GM23338 (cell line): ENCODE measurements around the gene RNF166. TPM values are rescaled to one million over a fixed set of nuclear protein-coding genes. Genes with fewer than 3 reads are reported as not detected.

Experiments
- ATAC-seq: fragments of 200-7000 bp; cut with Tn5 transposase; 3 replicates; pipeline ENCODE4 v1.9.1; 2020
- DNase-seq: peaks from one replicate; pipeline ENCODE4 v3.0.0-alpha.2; 2015; ENCODE audit warnings: low spot score
- H2AFZ ChIP-seq: fragments of 200-600 bp; sonication (generic); 2 replicates; pipeline ENCODE4 v1.8.0; 2016; ENCODE audit warnings: antibody characterized with exemption, mild to moderate bottlenecking, moderate library complexity
- H3F3A ChIP-seq: fragments of 200-600 bp; sonication (generic); replicated peaks from 2 replicates; pipeline ENCODE4 v1.8.0; 2017; ENCODE audit warnings: antibody characterized with exemption, mixed run types, low read depth
- H3K27ac ChIP-seq: fragments of 200-600 bp; sonication (generic); 2 replicates; pipeline ENCODE4 v1.6.1; 2016; ENCODE audit warnings: low read depth
- H3K27me3 ChIP-seq: fragments of 200-600 bp; sonication (generic); 2 replicates; pipeline ENCODE4 v1.8.0; 2016; ENCODE audit warnings: mild to moderate bottlenecking, mixed run types, moderate library complexity; ENCODE audit not compliant: insufficient read depth
- H3K36me3 ChIP-seq: fragments of 200-600 bp; sonication (generic); 2 replicates; pipeline ENCODE4 v1.8.0; 2016; ENCODE audit warnings: mild to moderate bottlenecking; ENCODE audit not compliant: insufficient read depth
- H3K4me1 ChIP-seq: fragments of 200-600 bp; sonication (generic); 2 replicates; pipeline ENCODE4 v1.8.0; 2016; ENCODE audit warnings: mild to moderate bottlenecking, moderate library complexity; ENCODE audit not compliant: insufficient read depth
- H3K4me2 ChIP-seq: fragments of 200-600 bp; sonication (generic); 2 replicates; pipeline ENCODE4 v1.7.1; 2017; ENCODE audit warnings: mixed run types
- H3K4me3 ChIP-seq: fragments of 200-600 bp; sonication (generic); 2 replicates; pipeline ENCODE4 v1.6.1; 2016; ENCODE audit warnings: mixed run types
- H3K79me2 ChIP-seq: fragments of 200-600 bp; sonication (generic); replicated peaks from 2 replicates; pipeline ENCODE4 v1.8.0; 2017; ENCODE audit warnings: mild to moderate bottlenecking; ENCODE audit not compliant: insufficient read depth
- H3K9me2 ChIP-seq: fragments of 200-600 bp; sonication (generic); 2 replicates; pipeline ENCODE4 v1.8.0; 2017; ENCODE audit not compliant: insufficient read depth
- H4K20me1 ChIP-seq: fragments of 200-600 bp; sonication (generic); replicated peaks from 2 replicates; pipeline ENCODE4 v1.8.0; 2017; ENCODE audit warnings: mild to moderate bottlenecking; ENCODE audit not compliant: insufficient read depth
- H3K27ac Mint-ChIP-seq: 2 replicates; pipeline ENCODE4 v1.8.0; 2020; ENCODE audit warnings: inconsistent platforms, mild to moderate bottlenecking, moderate library complexity, mixed read lengths
- H3K27me3 Mint-ChIP-seq: 3 replicates; pipeline ENCODE4 v1.8.0; 2022; ENCODE audit warnings: low read depth, mild to moderate bottlenecking, moderate library complexity, mixed read lengths, inconsistent platforms; ENCODE audit not compliant: insufficient read depth, poor library complexity
- H3K36me3 Mint-ChIP-seq: 3 replicates; pipeline ENCODE4 v1.8.0; 2021; ENCODE audit warnings: low read depth, mild to moderate bottlenecking, inconsistent platforms, moderate library complexity, mixed read lengths
- H3K4me1 Mint-ChIP-seq: 3 replicates; pipeline ENCODE4 v1.8.0; 2020; ENCODE audit warnings: mild to moderate bottlenecking, inconsistent platforms, mixed read lengths
- H3K4me3 Mint-ChIP-seq: 3 replicates; pipeline ENCODE4 v1.8.0; 2021; ENCODE audit warnings: moderate library complexity, mild to moderate bottlenecking, inconsistent platforms, mixed read lengths
- H3K9me3 Mint-ChIP-seq: 3 replicates; pipeline ENCODE4 v1.8.0; 2020; ENCODE audit warnings: moderate library complexity, mild to moderate bottlenecking, inconsistent platforms, mixed read lengths
- CREB1 ChIP-seq: fragments of 250-450 bp; sonication (Bioruptor Pico); IDR thresholded peaks from 2 replicates; pipeline ENCODE4 v1.5.0; 2020; ENCODE audit warnings: low read depth, mild to moderate bottlenecking, moderate library complexity
- CTCF ChIP-seq, 2 experiments: fragments of 200-600 bp in 1 of 2; sonication (generic) in 1 of 2; conservative IDR thresholded peaks; 2 replicates each; pipeline versions ENCODE4 v1.5.1 to v1.6.1; 2016 to 2017; ENCODE audit warnings: antibody characterized with exemption in 2 of 2, low read depth in 2 of 2, mild to moderate bottlenecking in 2 of 2, moderate library complexity in 1 of 2
- EZH2 ChIP-seq: fragments of 200-600 bp; sonication (generic); IDR thresholded peaks from one replicate; pipeline ENCODE4 v1.8.0; 2017; ENCODE audit warnings: antibody characterized with exemption, mild to moderate bottlenecking, low read depth; ENCODE audit not compliant: unreplicated experiment
- EZH2phosphoT487 ChIP-seq: fragments of 200-600 bp; sonication (generic); IDR thresholded peaks from one replicate; pipeline ENCODE4 v1.8.1; 2018; ENCODE audit warnings: antibody characterized with exemption; ENCODE audit not compliant: unreplicated experiment
- JUNB ChIP-seq: IDR thresholded peaks from one replicate; pipeline ENCODE4 v1.6.1; 2016; ENCODE audit warnings: antibody characterized with exemption; ENCODE audit not compliant: unreplicated experiment
- NANOG ChIP-seq: IDR thresholded peaks from 2 replicates; pipeline ENCODE4 v1.6.1; 2016; ENCODE audit warnings: antibody characterized with exemption, borderline replicate concordance
- POLR2AphosphoS5 ChIP-seq: IDR thresholded peaks from 2 replicates; pipeline ENCODE4 v1.6.1; 2016; ENCODE audit warnings: antibody characterized with exemption, low read depth
- STAT1 ChIP-seq: IDR thresholded peaks from one replicate; pipeline ENCODE4 v1.6.1; 2016; ENCODE audit warnings: antibody characterized with exemption; ENCODE audit not compliant: unreplicated experiment
- ZNF114 ChIP-seq: fragments of 250-450 bp; sonication (Bioruptor Pico); IDR thresholded peaks from 2 replicates; pipeline ENCODE4 v1.5.0; 2020; ENCODE audit warnings: mild to moderate bottlenecking, moderate library complexity
- polyA plus RNA-seq: library from polyadenylated mRNA; unstranded; fragments of >200 nt; fragmentation: Nextera tagmentation; extraction: Ambion mirVana; gene quantifications from 2 replicates; pipeline ENCODE4 v1.2.1, GENCODE V29; 2016
- total RNA-seq: library from RNA; depleted of rRNA; stranded (reverse); fragments of >200 nt; shearing (Covaris generic); gene quantifications from 2 replicates; pipeline ENCODE4 v1.2.3, GENCODE V29; 2014
- TF ChIP-seq, protein P1 (sequence below): IDR thresholded peaks from one replicate; pipeline ENCODE4 v1.6.1; 2018; ENCODE audit warnings: antibody characterized with exemption; ENCODE audit not compliant: unreplicated experiment
- TF ChIP-seq, protein P2 (sequence below): fragments of 250-450 bp; sonication (Bioruptor Pico); IDR thresholded peaks from 2 replicates; pipeline ENCODE4 v1.5.0; 2020; ENCODE audit warnings: mild to moderate bottlenecking, moderate library complexity
- TF ChIP-seq, protein P3 (sequence below): IDR thresholded peaks from 2 replicates; pipeline ENCODE4 v1.6.1; 2016; ENCODE audit warnings: antibody characterized with exemption

Gene RNF166
- total and polyA plus RNA-seq, 2 experiments from 2014 or later, result 24.9 to 43.4 TPM

GRCh38 chr16:88723911-88724310 is 17.7 kb upstream of the RNF166 start:
- Histone ChIP-seq H2AFZ (no peak overlapping the region), H3K27ac (no peak overlapping the region), H3K9me2 (no peaks in the 10 kb centered on the region), H3K4me3 (no peak overlapping the region), H3K36me3 (no peaks in the 10 kb centered on the region), H3F3A (no peaks in the 10 kb centered on the region), H3K27me3 (no peaks in the 10 kb centered on the region), H3K4me2 (no peak overlapping the region), H3K4me1 (no peaks in the 10 kb centered on the region), H3K79me2 (no peaks in the 10 kb centered on the region), H4K20me1 (no peaks in the 10 kb centered on the region)
- peaks cover 20% of the 10 kb centered on the region for H3K27me3 Mint-ChIP-seq
- ATAC-seq (no peak), DNase-seq (no peak)
- H3K9me3 Mint-ChIP-seq, result no peaks in the 10 kb centered on the region
- TF ChIP-seq ZNF114 (CRISPR knock-in tag), result no peak
- no peak for TF ChIP-seq STAT1
- no peak for TF ChIP-seq NANOG
- TF ChIP-seq CTCF (conservative IDR thresholded peaks at IDR 0.05; ENCODE audit: low read depth in 2 of 2), result no peak
- TF ChIP-seq EZH2phosphoT487, result no peak
- no peak for TF ChIP-seq POLR2AphosphoS5
- TF ChIP-seq, protein P1, sequence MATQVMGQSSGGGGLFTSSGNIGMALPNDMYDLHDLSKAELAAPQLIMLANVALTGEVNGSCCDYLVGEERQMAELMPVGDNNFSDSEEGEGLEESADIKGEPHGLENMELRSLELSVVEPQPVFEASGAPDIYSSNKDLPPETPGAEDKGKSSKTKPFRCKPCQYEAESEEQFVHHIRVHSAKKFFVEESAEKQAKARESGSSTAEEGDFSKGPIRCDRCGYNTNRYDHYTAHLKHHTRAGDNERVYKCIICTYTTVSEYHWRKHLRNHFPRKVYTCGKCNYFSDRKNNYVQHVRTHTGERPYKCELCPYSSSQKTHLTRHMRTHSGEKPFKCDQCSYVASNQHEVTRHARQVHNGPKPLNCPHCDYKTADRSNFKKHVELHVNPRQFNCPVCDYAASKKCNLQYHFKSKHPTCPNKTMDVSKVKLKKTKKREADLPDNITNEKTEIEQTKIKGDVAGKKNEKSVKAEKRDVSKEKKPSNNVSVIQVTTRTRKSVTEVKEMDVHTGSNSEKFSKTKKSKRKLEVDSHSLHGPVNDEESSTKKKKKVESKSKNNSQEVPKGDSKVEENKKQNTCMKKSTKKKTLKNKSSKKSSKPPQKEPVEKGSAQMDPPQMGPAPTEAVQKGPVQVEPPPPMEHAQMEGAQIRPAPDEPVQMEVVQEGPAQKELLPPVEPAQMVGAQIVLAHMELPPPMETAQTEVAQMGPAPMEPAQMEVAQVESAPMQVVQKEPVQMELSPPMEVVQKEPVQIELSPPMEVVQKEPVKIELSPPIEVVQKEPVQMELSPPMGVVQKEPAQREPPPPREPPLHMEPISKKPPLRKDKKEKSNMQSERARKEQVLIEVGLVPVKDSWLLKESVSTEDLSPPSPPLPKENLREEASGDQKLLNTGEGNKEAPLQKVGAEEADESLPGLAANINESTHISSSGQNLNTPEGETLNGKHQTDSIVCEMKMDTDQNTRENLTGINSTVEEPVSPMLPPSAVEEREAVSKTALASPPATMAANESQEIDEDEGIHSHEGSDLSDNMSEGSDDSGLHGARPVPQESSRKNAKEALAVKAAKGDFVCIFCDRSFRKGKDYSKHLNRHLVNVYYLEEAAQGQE, result no peak
- no peak for TF ChIP-seq CREB1 (CRISPR knock-in tag)
- no peak for TF ChIP-seq JUNB
- TF ChIP-seq, protein P2, sequence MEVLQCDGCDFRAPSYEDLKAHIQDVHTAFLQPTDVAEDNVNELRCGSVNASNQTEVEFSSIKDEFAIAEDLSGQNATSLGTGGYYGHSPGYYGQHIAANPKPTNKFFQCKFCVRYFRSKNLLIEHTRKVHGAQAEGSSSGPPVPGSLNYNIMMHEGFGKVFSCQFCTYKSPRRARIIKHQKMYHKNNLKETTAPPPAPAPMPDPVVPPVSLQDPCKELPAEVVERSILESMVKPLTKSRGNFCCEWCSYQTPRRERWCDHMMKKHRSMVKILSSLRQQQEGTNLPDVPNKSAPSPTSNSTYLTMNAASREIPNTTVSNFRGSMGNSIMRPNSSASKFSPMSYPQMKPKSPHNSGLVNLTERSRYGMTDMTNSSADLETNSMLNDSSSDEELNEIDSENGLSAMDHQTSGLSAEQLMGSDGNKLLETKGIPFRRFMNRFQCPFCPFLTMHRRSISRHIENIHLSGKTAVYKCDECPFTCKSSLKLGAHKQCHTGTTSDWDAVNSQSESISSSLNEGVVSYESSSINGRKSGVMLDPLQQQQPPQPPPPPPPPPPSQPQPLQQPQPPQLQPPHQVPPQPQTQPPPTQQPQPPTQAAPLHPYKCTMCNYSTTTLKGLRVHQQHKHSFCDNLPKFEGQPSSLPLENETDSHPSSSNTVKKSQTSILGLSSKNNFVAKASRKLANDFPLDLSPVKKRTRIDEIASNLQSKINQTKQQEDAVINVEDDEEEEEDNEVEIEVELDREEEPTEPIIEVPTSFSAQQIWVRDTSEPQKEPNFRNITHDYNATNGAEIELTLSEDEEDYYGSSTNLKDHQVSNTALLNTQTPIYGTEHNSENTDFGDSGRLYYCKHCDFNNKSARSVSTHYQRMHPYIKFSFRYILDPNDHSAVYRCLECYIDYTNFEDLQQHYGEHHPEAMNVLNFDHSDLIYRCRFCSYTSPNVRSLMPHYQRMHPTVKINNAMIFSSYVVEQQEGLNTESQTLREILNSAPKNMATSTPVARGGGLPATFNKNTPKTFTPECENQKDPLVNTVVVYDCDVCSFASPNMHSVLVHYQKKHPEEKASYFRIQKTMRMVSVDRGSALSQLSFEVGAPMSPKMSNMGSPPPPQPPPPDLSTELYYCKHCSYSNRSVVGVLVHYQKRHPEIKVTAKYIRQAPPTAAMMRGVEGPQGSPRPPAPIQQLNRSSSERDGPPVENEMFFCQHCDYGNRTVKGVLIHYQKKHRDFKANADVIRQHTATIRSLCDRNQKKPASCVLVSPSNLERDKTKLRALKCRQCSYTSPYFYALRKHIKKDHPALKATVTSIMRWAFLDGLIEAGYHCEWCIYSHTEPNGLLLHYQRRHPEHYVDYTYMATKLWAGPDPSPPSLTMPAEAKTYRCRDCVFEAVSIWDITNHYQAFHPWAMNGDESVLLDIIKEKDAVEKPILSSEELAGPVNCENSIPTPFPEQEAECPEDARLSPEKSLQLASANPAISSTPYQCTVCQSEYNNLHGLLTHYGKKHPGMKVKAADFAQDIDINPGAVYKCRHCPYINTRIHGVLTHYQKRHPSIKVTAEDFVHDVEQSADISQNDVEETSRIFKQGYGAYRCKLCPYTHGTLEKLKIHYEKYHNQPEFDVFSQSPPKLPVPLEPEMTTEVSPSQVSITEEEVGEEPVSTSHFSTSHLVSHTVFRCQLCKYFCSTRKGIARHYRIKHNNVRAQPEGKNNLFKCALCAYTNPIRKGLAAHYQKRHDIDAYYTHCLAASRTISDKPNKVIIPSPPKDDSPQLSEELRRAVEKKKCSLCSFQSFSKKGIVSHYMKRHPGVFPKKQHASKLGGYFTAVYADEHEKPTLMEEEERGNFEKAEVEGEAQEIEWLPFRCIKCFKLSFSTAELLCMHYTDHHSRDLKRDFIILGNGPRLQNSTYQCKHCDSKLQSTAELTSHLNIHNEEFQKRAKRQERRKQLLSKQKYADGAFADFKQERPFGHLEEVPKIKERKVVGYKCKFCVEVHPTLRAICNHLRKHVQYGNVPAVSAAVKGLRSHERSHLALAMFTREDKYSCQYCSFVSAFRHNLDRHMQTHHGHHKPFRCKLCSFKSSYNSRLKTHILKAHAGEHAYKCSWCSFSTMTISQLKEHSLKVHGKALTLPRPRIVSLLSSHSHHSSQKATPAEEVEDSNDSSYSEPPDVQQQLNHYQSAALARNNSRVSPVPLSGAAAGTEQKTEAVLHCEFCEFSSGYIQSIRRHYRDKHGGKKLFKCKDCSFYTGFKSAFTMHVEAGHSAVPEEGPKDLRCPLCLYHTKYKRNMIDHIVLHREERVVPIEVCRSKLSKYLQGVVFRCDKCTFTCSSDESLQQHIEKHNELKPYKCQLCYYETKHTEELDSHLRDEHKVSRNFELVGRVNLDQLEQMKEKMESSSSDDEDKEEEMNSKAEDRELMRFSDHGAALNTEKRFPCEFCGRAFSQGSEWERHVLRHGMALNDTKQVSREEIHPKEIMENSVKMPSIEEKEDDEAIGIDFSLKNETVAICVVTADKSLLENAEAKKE, result no peak
- no peak for TF ChIP-seq EZH2
- TF ChIP-seq, protein P3, sequence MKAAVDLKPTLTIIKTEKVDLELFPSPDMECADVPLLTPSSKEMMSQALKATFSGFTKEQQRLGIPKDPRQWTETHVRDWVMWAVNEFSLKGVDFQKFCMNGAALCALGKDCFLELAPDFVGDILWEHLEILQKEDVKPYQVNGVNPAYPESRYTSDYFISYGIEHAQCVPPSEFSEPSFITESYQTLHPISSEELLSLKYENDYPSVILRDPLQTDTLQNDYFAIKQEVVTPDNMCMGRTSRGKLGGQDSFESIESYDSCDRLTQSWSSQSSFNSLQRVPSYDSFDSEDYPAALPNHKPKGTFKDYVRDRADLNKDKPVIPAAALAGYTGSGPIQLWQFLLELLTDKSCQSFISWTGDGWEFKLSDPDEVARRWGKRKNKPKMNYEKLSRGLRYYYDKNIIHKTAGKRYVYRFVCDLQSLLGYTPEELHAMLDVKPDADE, result no peak
- H3K4me1 Mint-ChIP-seq, result no peaks in the 10 kb centered on the region
- H3K36me3 Mint-ChIP-seq, result peaks cover 12% of the 10 kb centered on the region; the same call in 2 of the 3 replicates
- H3K27ac Mint-ChIP-seq, result no peak overlapping the region
- no peak overlapping the region for H3K4me3 Mint-ChIP-seq
